HepG2 (cell line): ENCODE data around the gene PRR14. TPM values are rescaled to one million over a fixed set of nuclear protein-coding genes. Genes with fewer than 3 reads are reported as not detected.

Experiments
- CREB3 ChIP-seq: sonication (generic); formaldehyde crosslinking; IDR thresholded peaks from 2 replicates; pipeline ENCODE4 v1.5.0; 2020; ENCODE audit warnings: missing genetic modification reagents
- FOXA1 ChIP-seq, 2 experiments: fragments of 450-650 bp in 1 of 2; sonication (generic) in 1 of 2; formaldehyde crosslinking in 1 of 2; IDR thresholded peaks; 2 replicates each; pipeline versions ENCODE4 v1.4.0 to v1.6.1; 2016 to 2020; ENCODE audit warnings: missing genetic modification reagents in 1 of 2
- JARID2 ChIP-seq: sonication (generic); formaldehyde crosslinking; IDR thresholded peaks from 2 replicates; pipeline ENCODE4 v1.8.1; 2023; ENCODE audit warnings: missing genetic modification reagents, inconsistent platforms; ENCODE audit not compliant: insufficient replicate concordance
- MIXL1 ChIP-seq: IDR thresholded peaks from 2 replicates; pipeline ENCODE4 v1.6.1; 2016
- MLXIP ChIP-seq: sonication (generic); formaldehyde crosslinking; IDR thresholded peaks from 2 replicates; pipeline ENCODE4 v1.9.0; 2021; ENCODE audit warnings: missing genetic modification reagents, borderline replicate concordance
- RAD21 ChIP-seq: fragments of 450-650 bp; formaldehyde crosslinking; IDR thresholded peaks from 2 replicates; pipeline ENCODE4 v1.5.0; 2020; ENCODE audit warnings: mild to moderate bottlenecking
- SIX4 ChIP-seq: sonication (generic); formaldehyde crosslinking; IDR thresholded peaks from 2 replicates; pipeline ENCODE4 v1.4.0; 2020; ENCODE audit warnings: missing genetic modification reagents
- THAP11 ChIP-seq: IDR thresholded peaks from 2 replicates; pipeline ENCODE4 v1.6.1; 2016; ENCODE audit warnings: missing biosample characterization, missing genetic modification reagents
- ZBTB8A ChIP-seq: sonication (generic); formaldehyde crosslinking; IDR thresholded peaks from 2 replicates; pipeline ENCODE4 v1.4.0; 2020; ENCODE audit warnings: mild to moderate bottlenecking, low read depth, missing genetic modification reagents, borderline replicate concordance
- ZNF12 ChIP-seq: sonication (generic); formaldehyde crosslinking; IDR thresholded peaks from 2 replicates; pipeline ENCODE4 v1.5.0; 2020; ENCODE audit warnings: missing genetic modification reagents
- ZNF451 ChIP-seq: sonication (generic); formaldehyde crosslinking; IDR thresholded peaks from 2 replicates; pipeline ENCODE4 v1.5.0; 2020; ENCODE audit warnings: mild to moderate bottlenecking, missing genetic modification reagents
- ZNF556 ChIP-seq: sonication (generic); formaldehyde crosslinking; IDR thresholded peaks from 2 replicates; pipeline ENCODE4 v1.4.0; 2020; ENCODE audit warnings: mild to moderate bottlenecking, missing genetic modification reagents, borderline replicate concordance
- ZSCAN22 ChIP-seq: sonication (generic); formaldehyde crosslinking; IDR thresholded peaks from 2 replicates; pipeline ENCODE4 v1.4.0; 2020; ENCODE audit warnings: mild to moderate bottlenecking, missing genetic modification reagents
- polyA plus RNA-seq, 8 experiments: library from polyadenylated mRNA; depleted of rRNA in 3 of 8; stranded (reverse) in 7 of 8; unstranded in 1 of 8; fragments of >200 nt; fragmentation: Illumina TruSeq in 4 of 8; extraction: Trizol in 4 of 8; gene quantifications; 2 replicates each; pipeline versions ENCODE4 v1.2.1 to v1.2.3, GENCODE V29; 2011 to 2016; ENCODE audit warnings: low read depth in 4 of 8, missing spikeins in 1 of 8, mixed read lengths in 1 of 8; ENCODE audit not compliant: insufficient read depth in 1 of 8
- total RNA-seq, 5 experiments: library from RNA; depleted of rRNA; stranded (reverse); fragments of >200 nt; fragmentation: Illumina TruSeq; extraction: Trizol; gene quantifications; 2 replicates each; pipeline ENCODE4 v1.2.3, GENCODE V29; 2016; ENCODE audit warnings: low read depth in 1 of 5
- TF ChIP-seq, protein P1 (sequence below): sonication (generic); formaldehyde crosslinking; IDR thresholded peaks from 2 replicates; pipeline ENCODE4 v1.4.0; 2020; ENCODE audit warnings: mild to moderate bottlenecking, missing genetic modification reagents
- TF ChIP-seq, protein P2 (sequence below): sonication (generic); formaldehyde crosslinking; IDR thresholded peaks from 2 replicates; pipeline ENCODE4 v1.5.1; 2020; ENCODE audit warnings: mild to moderate bottlenecking, missing genetic modification reagents, moderate library complexity

The PRR14 gene
- total and polyA plus RNA-seq, 2 of the 13 experiments (the other 11 are each of a cell fraction or from before 2014, with no cell fraction given), result 8.4 to 11.0 TPM

DNA sequence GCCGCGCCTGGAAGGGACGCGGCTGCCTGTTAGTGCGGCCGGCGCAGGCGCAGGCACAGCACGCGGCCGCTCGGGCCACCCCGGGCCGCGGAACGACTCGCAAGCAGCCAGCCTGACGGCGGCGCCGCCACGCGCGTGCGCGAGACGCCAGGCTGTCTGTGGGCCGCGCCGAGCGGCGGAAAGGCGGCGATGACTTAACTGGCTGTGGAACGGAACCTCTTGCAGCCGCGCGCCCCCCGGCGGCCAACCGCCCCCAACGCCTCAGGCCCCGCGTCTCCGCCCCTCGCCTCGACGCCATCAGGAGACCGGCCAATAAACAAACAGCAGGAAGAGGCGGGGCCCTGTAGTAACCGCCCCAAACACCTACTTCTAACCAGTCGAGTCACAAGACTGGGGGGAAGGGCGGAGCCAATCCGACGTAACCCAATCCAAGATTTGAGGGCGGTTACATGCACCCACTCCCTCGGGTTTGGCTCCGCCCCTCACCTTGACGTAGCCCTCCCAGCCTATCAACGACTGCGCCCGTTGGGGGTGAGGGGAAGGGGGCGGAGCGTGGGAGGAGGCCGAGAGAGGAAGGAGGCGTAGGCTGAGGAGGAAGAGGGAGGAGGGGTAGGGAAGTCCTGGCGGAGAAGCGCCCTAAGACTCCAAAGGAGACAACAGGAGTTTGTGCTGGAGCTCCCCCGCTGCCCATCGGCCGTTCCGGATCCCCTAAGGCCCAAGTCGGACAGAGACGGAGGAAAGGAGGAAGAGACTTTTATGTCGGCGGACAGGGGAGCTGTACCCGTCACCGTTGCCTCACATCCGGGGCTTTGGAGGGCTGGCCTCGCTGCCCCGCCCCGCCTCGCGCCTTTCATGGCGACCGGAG is 7.3 kb downstream of the PRR14 start, which contains the start of gene FBRS (continued):
- TF ChIP-seq, protein P1, sequence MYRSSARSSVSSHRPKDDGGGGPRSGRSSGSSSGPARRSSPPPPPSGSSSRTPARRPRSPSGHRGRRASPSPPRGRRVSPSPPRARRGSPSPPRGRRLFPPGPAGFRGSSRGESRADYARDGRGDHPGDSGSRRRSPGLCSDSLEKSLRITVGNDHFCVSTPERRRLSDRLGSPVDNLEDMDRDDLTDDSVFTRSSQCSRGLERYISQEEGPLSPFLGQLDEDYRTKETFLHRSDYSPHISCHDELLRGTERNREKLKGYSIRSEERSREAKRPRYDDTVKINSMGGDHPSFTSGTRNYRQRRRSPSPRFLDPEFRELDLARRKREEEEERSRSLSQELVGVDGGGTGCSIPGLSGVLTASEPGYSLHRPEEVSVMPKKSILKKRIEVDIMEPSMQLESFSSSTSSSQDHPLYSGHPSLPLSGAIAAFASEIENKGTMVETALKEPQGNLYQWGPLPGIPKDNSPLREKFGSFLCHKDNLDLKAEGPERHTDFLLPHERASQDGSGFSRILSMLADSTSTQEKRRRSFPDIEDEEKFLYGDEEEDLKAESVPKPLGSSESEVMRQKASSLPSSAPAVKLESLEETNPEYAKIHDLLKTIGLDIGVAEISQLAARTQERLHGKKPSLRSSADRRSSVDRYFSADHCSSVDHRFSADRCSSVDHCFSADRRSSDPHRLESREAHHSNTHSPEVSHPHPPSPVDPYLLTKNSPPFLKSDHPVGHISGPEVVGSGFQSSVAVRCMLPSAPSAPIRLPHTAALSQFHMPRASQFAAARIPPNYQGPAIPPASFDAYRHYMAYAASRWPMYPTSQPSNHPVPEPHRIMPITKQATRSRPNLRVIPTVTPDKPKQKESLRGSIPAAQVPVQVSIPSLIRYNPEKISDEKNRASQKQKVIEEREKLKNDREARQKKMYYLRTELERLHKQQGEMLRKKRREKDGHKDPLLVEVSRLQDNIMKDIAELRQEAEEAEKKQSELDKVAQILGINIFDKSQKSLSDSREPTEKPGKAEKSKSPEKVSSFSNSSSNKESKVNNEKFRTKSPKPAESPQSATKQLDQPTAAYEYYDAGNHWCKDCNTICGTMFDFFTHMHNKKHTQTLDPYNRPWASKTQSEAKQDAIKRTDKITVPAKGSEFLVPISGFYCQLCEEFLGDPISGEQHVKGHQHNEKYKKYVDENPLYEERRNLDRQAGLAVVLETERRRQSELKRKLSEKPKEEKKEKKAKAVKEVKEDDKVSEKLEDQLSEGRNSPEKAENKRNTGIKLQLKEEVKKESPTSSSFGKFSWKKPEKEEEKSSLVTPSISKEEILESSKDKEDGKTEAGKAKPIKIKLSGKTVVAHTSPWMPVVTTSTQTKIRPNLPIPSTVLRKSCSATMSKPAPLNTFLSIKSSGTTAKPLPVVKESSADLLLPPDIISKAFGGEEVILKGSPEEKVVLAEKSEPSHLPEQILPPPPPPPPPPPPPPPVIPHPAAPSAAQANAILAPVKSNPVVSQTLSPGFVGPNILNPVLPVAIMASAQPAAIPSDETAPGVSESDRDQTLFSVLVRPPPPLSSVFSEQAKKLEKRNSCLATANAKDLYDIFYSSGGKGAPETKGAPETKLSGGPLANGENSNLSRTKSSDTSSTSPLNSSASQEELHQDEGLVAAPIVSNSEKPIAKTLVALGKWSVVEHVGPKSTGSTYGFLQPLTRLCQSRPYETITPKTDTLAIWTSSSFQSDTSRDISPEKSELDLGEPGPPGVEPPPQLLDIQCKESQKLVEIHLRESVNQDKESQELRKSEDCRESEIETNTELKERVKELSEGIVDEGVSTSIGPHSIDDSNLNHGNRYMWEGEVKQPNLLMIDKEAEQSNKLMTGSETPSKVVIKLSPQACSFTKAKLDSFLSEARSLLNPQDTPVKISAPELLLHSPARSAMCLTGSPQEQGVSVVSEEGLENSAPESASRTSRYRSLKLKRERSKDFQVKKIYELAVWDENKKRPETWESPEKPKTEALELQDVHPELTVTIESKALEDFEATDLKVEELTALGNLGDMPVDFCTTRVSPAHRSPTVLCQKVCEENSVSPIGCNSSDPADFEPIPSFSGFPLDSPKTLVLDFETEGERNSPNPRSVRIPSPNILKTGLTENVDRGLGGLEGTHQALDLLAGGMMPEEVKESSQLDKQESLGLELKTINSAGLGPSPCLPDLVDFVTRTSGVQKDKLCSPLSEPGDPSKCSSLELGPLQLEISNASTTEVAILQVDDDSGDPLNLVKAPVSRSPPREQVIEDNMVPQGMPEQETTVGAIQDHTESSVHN, result no peak
- peak; percentile 97 for TF ChIP-seq ZNF451 (CRISPR knock-in tag)
- TF ChIP-seq THAP11 (CRISPR knock-in tag), result peak; percentile 85
- no peak for TF ChIP-seq MIXL1 (CRISPR knock-in tag)
- TF ChIP-seq FOXA1 (IDR thresholded peaks at IDR 0.05), result no peak
- TF ChIP-seq FOXA1 (CRISPR knock-in tag; IDR thresholded peaks at IDR 0.05), result peak; percentile 61
- TF ChIP-seq, protein P2, sequence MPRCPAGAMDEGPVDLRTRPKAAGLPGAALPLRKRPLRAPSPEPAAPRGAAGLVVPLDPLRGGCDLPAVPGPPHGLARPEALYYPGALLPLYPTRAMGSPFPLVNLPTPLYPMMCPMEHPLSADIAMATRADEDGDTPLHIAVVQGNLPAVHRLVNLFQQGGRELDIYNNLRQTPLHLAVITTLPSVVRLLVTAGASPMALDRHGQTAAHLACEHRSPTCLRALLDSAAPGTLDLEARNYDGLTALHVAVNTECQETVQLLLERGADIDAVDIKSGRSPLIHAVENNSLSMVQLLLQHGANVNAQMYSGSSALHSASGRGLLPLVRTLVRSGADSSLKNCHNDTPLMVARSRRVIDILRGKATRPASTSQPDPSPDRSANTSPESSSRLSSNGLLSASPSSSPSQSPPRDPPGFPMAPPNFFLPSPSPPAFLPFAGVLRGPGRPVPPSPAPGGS, result peak; percentile 93
- TF ChIP-seq SIX4, result peak; percentile 11; the same call in 1 of the 2 replicates
- TF ChIP-seq ZNF12 (CRISPR knock-in tag), result peak; percentile 49; the same call in 1 of the 2 replicates
- 0 out of 2 replicates have a peak, but pooled peaks have one; percentile 12 for TF ChIP-seq MLXIP (CRISPR knock-in tag)
- no peak for TF ChIP-seq JARID2
- peak; percentile 89 for TF ChIP-seq ZNF556 (CRISPR knock-in tag)
- peak; percentile 99 for TF ChIP-seq ZSCAN22 (CRISPR knock-in tag)
- TF ChIP-seq RAD21 (CRISPR knock-in tag), result peak; percentile 97
- TF ChIP-seq CREB3 (CRISPR knock-in tag), result peak; percentile 62; the same call in 1 of the 2 replicates
- 0 out of 2 replicates have a peak, but pooled peaks have one; percentile 56 for TF ChIP-seq ZBTB8A (CRISPR knock-in tag)
